Neural cell (in vitro differentiated cells): ENCODE data around the gene SPINK2. TPM values are rescaled to one million over a fixed set of nuclear protein-coding genes. Genes with fewer than 3 reads are reported as not detected.

Experiments
- H2AFZ ChIP-seq: fragments of 200-600, 300-800 bp; sonication (generic), shearing (Covaris generic); 2 replicates; pipeline ENCODE4 v1.6.0; 2014; ENCODE audit warnings: low read depth, mild to moderate bottlenecking, antibody characterized with exemption, low read length, moderate library complexity
- H3F3A ChIP-seq: fragments of 200-600 bp; shearing (Covaris generic); 2 replicates; pipeline ENCODE4 v1.6.1; 2016; ENCODE audit warnings: mild to moderate bottlenecking, moderate library complexity, mixed read lengths, antibody characterized with exemption, low read length; ENCODE audit not compliant: insufficient read depth, poor library complexity, severe bottlenecking
- H3K27ac ChIP-seq: fragments of 200-600, 300-800 bp; sonication (generic), shearing (Covaris generic); 2 replicates; pipeline ENCODE4 v1.5.1; 2014; ENCODE audit warnings: mild to moderate bottlenecking, low read length, moderate library complexity
- H3K27me3 ChIP-seq: fragments of 300-800, 200-600 bp; sonication (generic), shearing (Covaris generic); 2 replicates; pipeline ENCODE4 v1.6.0; 2014; ENCODE audit warnings: mild to moderate bottlenecking, low read depth, low read length, moderate library complexity; ENCODE audit not compliant: insufficient read depth
- H3K36me3 ChIP-seq: fragments of 300-800, 200-600 bp; sonication (generic), shearing (Covaris generic); 2 replicates; pipeline ENCODE4 v1.5.1; 2014; ENCODE audit warnings: mild to moderate bottlenecking, antibody characterized with exemption, low read length, moderate library complexity; ENCODE audit not compliant: insufficient read depth
- H3K4me2 ChIP-seq: fragments of 300-800, 200-600 bp; sonication (generic), shearing (Covaris generic); 2 replicates; pipeline ENCODE4 v1.6.0; 2014; ENCODE audit warnings: mild to moderate bottlenecking, low read length
- H3K4me3 ChIP-seq: fragments of 300-800, 200-600 bp; sonication (generic), shearing (Covaris generic); 2 replicates; pipeline ENCODE4 v1.5.1; 2014; ENCODE audit warnings: mild to moderate bottlenecking, low read length, moderate library complexity
- H3K79me2 ChIP-seq: fragments of 200-600 bp; shearing (Covaris generic); replicated peaks from 2 replicates; pipeline ENCODE4 v1.6.0; 2014; ENCODE audit warnings: mild to moderate bottlenecking, low read length, moderate library complexity; ENCODE audit not compliant: insufficient read depth
- H3K9ac ChIP-seq: fragments of 300-800, 200-600 bp; sonication (generic), shearing (Covaris generic); 2 replicates; pipeline ENCODE4 v1.6.1; 2016; ENCODE audit warnings: mild to moderate bottlenecking, low read length, mixed read lengths
- H3K9me2 ChIP-seq: fragments of 200-600 bp; shearing (Covaris generic); 2 replicates; pipeline ENCODE4 v1.6.1; 2016; ENCODE audit warnings: mild to moderate bottlenecking, low read length, mixed read lengths; ENCODE audit not compliant: insufficient read depth
- H3K9me3 ChIP-seq: fragments of 200-600, 300-800 bp; sonication (generic), shearing (Covaris generic); 2 replicates; pipeline ENCODE4 v1.6.1; 2016; ENCODE audit warnings: mild to moderate bottlenecking, mixed run types, low read length, moderate library complexity, mixed read lengths
- H4K20me1 ChIP-seq: fragments of 200-600 bp; shearing (Covaris generic); 2 replicates; pipeline ENCODE4 v1.6.1; 2016; ENCODE audit warnings: mild to moderate bottlenecking, mixed run types; ENCODE audit not compliant: insufficient read depth
- EP300 ChIP-seq: fragments of 450-650 bp; conservative IDR thresholded peaks from 2 replicates; pipeline ENCODE4 v1.6.1; 2014; ENCODE audit warnings: antibody characterized with exemption, mild to moderate bottlenecking, moderate library complexity; ENCODE audit not compliant: poor library complexity, severe bottlenecking
- EZH2 ChIP-seq: fragments of 200-600, 300-800 bp; shearing (Covaris generic), sonication (generic); IDR thresholded peaks from 2 replicates; pipeline ENCODE4 v1.6.1; 2014; ENCODE audit warnings: antibody characterized with exemption, low read length, borderline replicate concordance, mild to moderate bottlenecking; ENCODE audit not compliant: insufficient read depth, poor library complexity, severe bottlenecking
- MXI1 ChIP-seq: fragments of 450-650 bp; conservative IDR thresholded peaks from 2 replicates; pipeline ENCODE4 v1.6.1; 2014; ENCODE audit warnings: antibody characterized with exemption, mild to moderate bottlenecking; ENCODE audit not compliant: poor library complexity, severe bottlenecking
- POLR2AphosphoS5 ChIP-seq: IDR thresholded peaks from 2 replicates; pipeline ENCODE4 v1.6.1; 2012
- RAD21 ChIP-seq: fragments of 450-650 bp; conservative IDR thresholded peaks from 2 replicates; pipeline ENCODE4 v1.6.1; 2014; ENCODE audit warnings: antibody characterized with exemption, mild to moderate bottlenecking, moderate library complexity
- SMC3 ChIP-seq: fragments of 450-650 bp; conservative IDR thresholded peaks from 2 replicates; pipeline ENCODE4 v1.6.1; 2014; ENCODE audit warnings: antibody characterized with exemption, mild to moderate bottlenecking, moderate library complexity; ENCODE audit not compliant: poor library complexity
- TAF1 ChIP-seq: IDR thresholded peaks from 2 replicates; pipeline ENCODE4 v1.6.1; 2012; ENCODE audit warnings: low read depth
- polyA plus RNA-seq: library from polyadenylated mRNA; depleted of rRNA; stranded (reverse); fragments of >200 nt; gene quantifications from 2 replicates; pipeline ENCODE4 v1.2.3, GENCODE V29; 2014
- TF ChIP-seq, protein P1 (sequence below): IDR thresholded peaks from 2 replicates; pipeline ENCODE4 v1.6.1; 2012; ENCODE audit warnings: borderline replicate concordance
- TF ChIP-seq, protein P2 (sequence below): fragments of 450-650 bp; IDR thresholded peaks from 2 replicates; pipeline ENCODE4 v1.5.1; 2014; ENCODE audit warnings: antibody characterized with exemption, mild to moderate bottlenecking, moderate library complexity; ENCODE audit not compliant: poor library complexity, severe bottlenecking

SPINK2 gene
- polyA plus RNA-seq, 1 donor from 2014 or later, result 1.4 TPM

DNA sequence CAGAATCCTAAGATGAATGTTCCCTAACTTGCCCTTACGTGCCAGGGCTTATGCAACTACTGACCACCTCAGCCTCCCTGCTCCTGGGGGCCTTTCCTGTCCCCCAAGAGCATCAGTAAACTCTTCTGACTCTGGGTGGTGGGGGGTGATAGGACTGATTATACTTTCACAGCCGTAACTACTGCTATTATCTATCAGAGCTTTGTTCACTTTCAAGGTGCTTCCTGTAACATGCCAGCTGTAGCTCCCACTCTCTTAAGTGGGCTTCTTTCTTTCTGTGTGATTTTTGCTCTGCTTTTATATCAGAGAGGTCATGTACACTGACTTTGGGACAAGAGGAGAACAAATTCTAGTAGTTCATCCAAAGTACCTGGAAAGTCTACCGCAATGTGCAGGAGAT, 25.3 kb downstream of the SPINK2 start:
- H3K4me3 ChIP-seq, result no peak overlapping the region
- no peak overlapping the region for H3K9ac ChIP-seq
- no peaks in the 10 kb centered on the region for H3K27me3 ChIP-seq
- H3F3A ChIP-seq, result no peaks in the 10 kb centered on the region
- no peaks in the 10 kb centered on the region for H4K20me1 ChIP-seq
- H3K27ac ChIP-seq, result no peak overlapping the region
- H2AFZ ChIP-seq, result no peak overlapping the region
- H3K36me3 ChIP-seq, result no peaks in the 10 kb centered on the region
- TF ChIP-seq EP300 (no peak), EZH2 (no peak), RAD21 (no peak), POLR2AphosphoS5 (no peak), SMC3 (no peak), MXI1 (no peak), TAF1 (no peak)
- TF ChIP-seq, protein P1, sequence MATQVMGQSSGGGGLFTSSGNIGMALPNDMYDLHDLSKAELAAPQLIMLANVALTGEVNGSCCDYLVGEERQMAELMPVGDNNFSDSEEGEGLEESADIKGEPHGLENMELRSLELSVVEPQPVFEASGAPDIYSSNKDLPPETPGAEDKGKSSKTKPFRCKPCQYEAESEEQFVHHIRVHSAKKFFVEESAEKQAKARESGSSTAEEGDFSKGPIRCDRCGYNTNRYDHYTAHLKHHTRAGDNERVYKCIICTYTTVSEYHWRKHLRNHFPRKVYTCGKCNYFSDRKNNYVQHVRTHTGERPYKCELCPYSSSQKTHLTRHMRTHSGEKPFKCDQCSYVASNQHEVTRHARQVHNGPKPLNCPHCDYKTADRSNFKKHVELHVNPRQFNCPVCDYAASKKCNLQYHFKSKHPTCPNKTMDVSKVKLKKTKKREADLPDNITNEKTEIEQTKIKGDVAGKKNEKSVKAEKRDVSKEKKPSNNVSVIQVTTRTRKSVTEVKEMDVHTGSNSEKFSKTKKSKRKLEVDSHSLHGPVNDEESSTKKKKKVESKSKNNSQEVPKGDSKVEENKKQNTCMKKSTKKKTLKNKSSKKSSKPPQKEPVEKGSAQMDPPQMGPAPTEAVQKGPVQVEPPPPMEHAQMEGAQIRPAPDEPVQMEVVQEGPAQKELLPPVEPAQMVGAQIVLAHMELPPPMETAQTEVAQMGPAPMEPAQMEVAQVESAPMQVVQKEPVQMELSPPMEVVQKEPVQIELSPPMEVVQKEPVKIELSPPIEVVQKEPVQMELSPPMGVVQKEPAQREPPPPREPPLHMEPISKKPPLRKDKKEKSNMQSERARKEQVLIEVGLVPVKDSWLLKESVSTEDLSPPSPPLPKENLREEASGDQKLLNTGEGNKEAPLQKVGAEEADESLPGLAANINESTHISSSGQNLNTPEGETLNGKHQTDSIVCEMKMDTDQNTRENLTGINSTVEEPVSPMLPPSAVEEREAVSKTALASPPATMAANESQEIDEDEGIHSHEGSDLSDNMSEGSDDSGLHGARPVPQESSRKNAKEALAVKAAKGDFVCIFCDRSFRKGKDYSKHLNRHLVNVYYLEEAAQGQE, result no peak
- TF ChIP-seq, protein P2, sequence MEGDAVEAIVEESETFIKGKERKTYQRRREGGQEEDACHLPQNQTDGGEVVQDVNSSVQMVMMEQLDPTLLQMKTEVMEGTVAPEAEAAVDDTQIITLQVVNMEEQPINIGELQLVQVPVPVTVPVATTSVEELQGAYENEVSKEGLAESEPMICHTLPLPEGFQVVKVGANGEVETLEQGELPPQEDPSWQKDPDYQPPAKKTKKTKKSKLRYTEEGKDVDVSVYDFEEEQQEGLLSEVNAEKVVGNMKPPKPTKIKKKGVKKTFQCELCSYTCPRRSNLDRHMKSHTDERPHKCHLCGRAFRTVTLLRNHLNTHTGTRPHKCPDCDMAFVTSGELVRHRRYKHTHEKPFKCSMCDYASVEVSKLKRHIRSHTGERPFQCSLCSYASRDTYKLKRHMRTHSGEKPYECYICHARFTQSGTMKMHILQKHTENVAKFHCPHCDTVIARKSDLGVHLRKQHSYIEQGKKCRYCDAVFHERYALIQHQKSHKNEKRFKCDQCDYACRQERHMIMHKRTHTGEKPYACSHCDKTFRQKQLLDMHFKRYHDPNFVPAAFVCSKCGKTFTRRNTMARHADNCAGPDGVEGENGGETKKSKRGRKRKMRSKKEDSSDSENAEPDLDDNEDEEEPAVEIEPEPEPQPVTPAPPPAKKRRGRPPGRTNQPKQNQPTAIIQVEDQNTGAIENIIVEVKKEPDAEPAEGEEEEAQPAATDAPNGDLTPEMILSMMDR, result no peak
- H3K9me3 ChIP-seq, result no peaks in the 10 kb centered on the region
- H3K4me2 ChIP-seq, result no peak overlapping the region
- H3K9me2 ChIP-seq, result no peaks in the 10 kb centered on the region
- H3K79me2 ChIP-seq, result no peaks in the 10 kb centered on the region

DNA sequence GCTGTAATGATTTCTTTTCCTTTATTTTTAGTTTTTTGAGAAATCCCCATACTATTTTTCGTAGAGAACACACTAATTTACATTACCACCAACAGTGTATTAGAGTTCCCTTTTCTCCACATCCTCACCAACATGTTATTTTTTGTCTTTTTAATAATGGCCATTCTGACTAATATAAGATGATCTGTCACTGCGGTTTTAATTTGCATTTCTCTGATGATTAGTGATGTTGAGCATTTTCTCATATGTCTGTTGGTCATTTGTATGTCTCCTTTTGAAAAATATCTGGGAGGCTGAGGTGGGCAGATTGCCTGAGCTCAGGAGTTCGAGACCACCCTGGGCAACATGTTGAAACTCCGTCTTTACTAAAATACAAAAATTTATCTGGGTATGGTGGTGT, 30.2 kb downstream of the SPINK2 start:
- no peaks in the 10 kb centered on the region for H3K36me3 ChIP-seq
- H3K79me2 ChIP-seq, result no peaks in the 10 kb centered on the region
- no peak overlapping the region for H3K4me2 ChIP-seq
- no peaks in the 10 kb centered on the region for H3K9me3 ChIP-seq
- no peaks in the 10 kb centered on the region for H3F3A ChIP-seq
- no peaks in the 10 kb centered on the region for H3K27me3 ChIP-seq
- H3K9me2 ChIP-seq, result no peaks in the 10 kb centered on the region
- no peaks in the 10 kb centered on the region for H4K20me1 ChIP-seq
- H2AFZ ChIP-seq, result no peak overlapping the region
- no peak for TF ChIP-seq SMC3
- no peak for TF ChIP-seq POLR2AphosphoS5
- TF ChIP-seq RAD21, result no peak
- no peak for TF ChIP-seq MXI1
- TF ChIP-seq, protein P2, result no peak
- TF ChIP-seq EP300, result no peak
- TF ChIP-seq, protein P1, result no peak
- TF ChIP-seq TAF1, result no peak
- TF ChIP-seq EZH2, result no peak
- no peak overlapping the region for H3K9ac ChIP-seq
- H3K27ac ChIP-seq, result no peak overlapping the region
- no peak overlapping the region for H3K4me3 ChIP-seq
